ENCODE results near the gene DAB2IP. TPM values are rescaled to one million over a fixed set of nuclear protein-coding genes. Genes with fewer than 3 reads are reported as not detected.

The DAB2IP gene
- total RNA-seq, 2 experiments from 2014 or later, result 0.06 TPM; not detected in 1

DNA sequence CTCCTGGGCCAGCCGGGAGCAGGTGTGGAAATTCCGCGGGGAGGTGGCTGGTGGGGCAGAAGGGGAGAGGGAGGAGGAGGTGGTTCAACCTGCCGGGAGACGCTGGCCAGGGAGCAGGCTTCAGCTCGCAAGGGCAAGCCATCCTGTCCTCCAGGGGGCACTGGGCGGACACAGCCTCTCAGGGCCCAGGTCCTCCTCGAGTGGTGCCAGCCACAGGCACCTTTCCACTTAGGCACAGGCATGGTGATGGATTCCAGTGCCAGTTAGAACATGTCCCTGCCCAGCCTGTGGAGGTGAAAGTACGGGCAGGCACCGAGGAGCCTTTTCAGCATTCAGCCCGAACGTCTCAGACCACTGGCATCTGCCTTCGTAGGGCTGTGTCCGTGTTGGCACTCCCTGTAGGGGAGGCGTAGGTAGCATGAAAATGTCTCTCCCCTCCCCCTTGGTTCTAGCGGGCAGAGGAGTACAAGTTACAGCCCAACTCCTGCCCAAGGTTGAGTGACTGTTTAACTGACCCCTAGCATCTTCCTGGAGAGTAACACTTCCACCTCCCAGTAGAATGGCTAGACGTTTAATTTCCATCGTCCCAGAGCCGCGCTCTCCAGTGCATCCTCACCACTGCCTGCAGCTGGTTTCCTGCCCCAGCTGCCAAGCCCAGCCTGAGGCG is 48.9 kb downstream of the DAB2IP start:
- ATAC-seq (ENCODE audit: poor library complexity), result no peak
- intact Hi-C loops (cut with DNase I, micrococcal nuclease), result no loop called here
- H3K4me3 ChIP-seq (ENCODE audit: low read length), result no peak overlapping the region

DNA sequence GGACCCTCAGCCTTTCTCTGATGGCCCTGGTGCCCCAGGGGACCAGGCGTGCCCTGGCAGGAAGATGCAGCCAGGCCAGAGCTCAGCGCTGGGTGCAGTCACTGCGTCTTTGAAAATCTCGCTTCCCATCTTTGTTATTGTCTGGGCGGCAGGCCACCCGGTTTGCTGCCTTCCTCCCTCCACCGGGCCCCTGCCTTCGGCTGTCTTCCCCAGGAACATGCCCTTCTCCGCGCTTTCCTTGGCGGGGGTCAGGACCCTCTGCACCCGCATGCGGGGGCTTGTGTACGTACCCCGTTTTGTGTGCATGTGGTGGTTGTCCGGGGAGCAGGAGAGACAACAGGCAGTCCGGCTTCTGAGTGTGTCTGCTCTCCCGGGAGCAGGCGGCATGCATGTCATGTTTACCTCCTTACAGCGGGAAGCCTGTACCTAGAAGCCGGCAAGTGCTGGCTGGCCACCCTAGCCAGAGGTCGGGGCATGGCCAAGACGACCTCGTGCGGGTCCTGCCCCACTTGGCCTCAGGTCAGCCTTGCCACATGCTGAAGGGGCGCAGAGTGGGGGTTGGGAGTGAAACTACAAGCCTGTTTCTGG is 49.5 kb downstream of the DAB2IP start:
- Mint-ChIP-seq H3K4me3 (peak overlapping the region; percentile 25), H3K27me3 (peaks cover 65% of the 10 kb centered on the region), H3K27ac (no peak overlapping the region), H3K9me3 (no peaks in the 10 kb centered on the region), H3K36me3 (ENCODE audit: low read depth) (no peaks in the 10 kb centered on the region), H3K4me1 (ENCODE audit: low read depth) (peaks cover 6% of the 10 kb centered on the region)
- DNase-seq (no peak), ATAC-seq (ENCODE audit: poor library complexity) (no peak)
- peaks cover 0 to 12% of the 10 kb centered on the region in 2 experiments for H3K9me3 ChIP-seq (ENCODE audit: control insufficient read depth in 1 of 2, insufficient read depth in 1 of 2, low read length in 2 of 2)
- H3K4me1 ChIP-seq (ENCODE audit: insufficient read depth, low read length), result peaks cover 16% of the 10 kb centered on the region
- H3K4me3 ChIP-seq (ENCODE audit: low read length), result no peak overlapping the region
- H3K36me3 ChIP-seq (ENCODE audit: insufficient read depth, low read length), result no peaks in the 10 kb centered on the region
- intact Hi-C loops (cut with DNase I, micrococcal nuclease), result no loop called here
- no peak overlapping the region for H3K27ac ChIP-seq (ENCODE audit: low read depth in 1 of 2, low read length in 2 of 2)
- POLR2A ChIA-PET, result no interaction called here
- TF ChIP-seq, protein P1, sequence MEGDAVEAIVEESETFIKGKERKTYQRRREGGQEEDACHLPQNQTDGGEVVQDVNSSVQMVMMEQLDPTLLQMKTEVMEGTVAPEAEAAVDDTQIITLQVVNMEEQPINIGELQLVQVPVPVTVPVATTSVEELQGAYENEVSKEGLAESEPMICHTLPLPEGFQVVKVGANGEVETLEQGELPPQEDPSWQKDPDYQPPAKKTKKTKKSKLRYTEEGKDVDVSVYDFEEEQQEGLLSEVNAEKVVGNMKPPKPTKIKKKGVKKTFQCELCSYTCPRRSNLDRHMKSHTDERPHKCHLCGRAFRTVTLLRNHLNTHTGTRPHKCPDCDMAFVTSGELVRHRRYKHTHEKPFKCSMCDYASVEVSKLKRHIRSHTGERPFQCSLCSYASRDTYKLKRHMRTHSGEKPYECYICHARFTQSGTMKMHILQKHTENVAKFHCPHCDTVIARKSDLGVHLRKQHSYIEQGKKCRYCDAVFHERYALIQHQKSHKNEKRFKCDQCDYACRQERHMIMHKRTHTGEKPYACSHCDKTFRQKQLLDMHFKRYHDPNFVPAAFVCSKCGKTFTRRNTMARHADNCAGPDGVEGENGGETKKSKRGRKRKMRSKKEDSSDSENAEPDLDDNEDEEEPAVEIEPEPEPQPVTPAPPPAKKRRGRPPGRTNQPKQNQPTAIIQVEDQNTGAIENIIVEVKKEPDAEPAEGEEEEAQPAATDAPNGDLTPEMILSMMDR (IDR thresholded peaks at IDR 0.05), result no peak
- CTCF ChIA-PET, result no interaction called here
- peaks cover 31 to 43% of the 10 kb centered on the region in 2 experiments for H3K27me3 ChIP-seq (ENCODE audit: control insufficient read depth in 1 of 2, insufficient read depth in 2 of 2, low read length in 2 of 2)

More for the DNA sequence above, 48.9 kb downstream of the DAB2IP start:
- Mint-ChIP-seq H3K4me3 (peak overlapping the region; percentile 25), H3K9me3 (no peaks in the 10 kb centered on the region), H3K27me3 (peaks cover 65% of the 10 kb centered on the region), H3K4me1 (ENCODE audit: low read depth) (peaks cover 6% of the 10 kb centered on the region), H3K36me3 (ENCODE audit: low read depth) (no peaks in the 10 kb centered on the region), H3K27ac (no peak overlapping the region)
- TF ChIP-seq, protein P1 (IDR thresholded peaks at IDR 0.05), result no peak
- ChIA-PET CTCF (no interaction called here), POLR2A (no interaction called here)
- no peak overlapping the region for H3K27ac ChIP-seq (ENCODE audit: low read depth in 1 of 2, low read length in 2 of 2)
- DNase-seq, result peak in 1 of 14 experiments; percentile 23
- no peaks in the 10 kb centered on the region for H3K36me3 ChIP-seq (ENCODE audit: insufficient read depth, low read length)
- H3K9me3 ChIP-seq (ENCODE audit: control insufficient read depth in 1 of 2, insufficient read depth in 1 of 2, low read length in 2 of 2), result peaks cover 0 to 12% of the 10 kb centered on the region in 2 experiments
- H3K4me1 ChIP-seq (ENCODE audit: insufficient read depth, low read length), result peaks cover 16% of the 10 kb centered on the region
- H3K27me3 ChIP-seq (ENCODE audit: control insufficient read depth in 1 of 2, insufficient read depth in 2 of 2, low read length in 2 of 2), result peaks cover 31 to 43% of the 10 kb centered on the region in 2 experiments

DNA sequence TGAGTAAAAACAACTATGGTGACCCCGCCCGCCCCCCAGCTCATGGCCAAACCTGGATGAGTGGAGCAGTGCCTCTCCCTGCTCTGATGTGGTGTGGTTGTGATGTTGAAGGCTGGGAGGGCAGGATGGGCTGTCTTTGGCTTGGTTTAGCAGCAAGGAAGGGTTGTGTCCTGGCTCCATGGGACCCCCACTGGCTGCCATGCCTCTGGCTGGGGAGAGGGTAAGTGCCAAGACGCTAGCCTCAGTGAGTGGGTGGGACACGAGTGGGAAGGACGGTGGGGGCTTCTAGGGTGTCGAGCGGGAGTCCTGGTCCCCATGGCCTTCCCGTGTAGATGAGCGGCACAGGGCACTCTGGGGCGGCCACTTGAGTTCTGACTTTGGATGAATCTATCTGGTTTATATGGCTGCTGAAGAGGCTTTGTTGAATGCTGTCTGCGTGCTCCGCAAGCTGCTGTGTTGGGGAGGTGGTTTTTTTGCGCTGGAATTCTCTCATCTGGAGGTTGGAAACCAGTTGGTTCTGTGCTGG is 50.4 kb downstream of the DAB2IP start:
- ATAC-seq (ENCODE audit: poor library complexity) (no peak), DNase-seq (no peak)
- Histone ChIP-seq H3K4me3 (ENCODE audit: low read length) (no peak overlapping the region), H3K27me3 (ENCODE audit: control insufficient read depth in 1 of 2, insufficient read depth in 2 of 2, low read length in 2 of 2) (peaks cover 30 to 38% of the 10 kb centered on the region in 2 experiments), H3K4me1 (ENCODE audit: insufficient read depth, low read length) (peaks cover 16% of the 10 kb centered on the region), H3K27ac (ENCODE audit: low read depth in 1 of 2, low read length in 2 of 2) (no peak overlapping the region), H3K36me3 (ENCODE audit: insufficient read depth, low read length) (no peaks in the 10 kb centered on the region), H3K9me3 (ENCODE audit: control insufficient read depth in 1 of 2, insufficient read depth in 1 of 2, low read length in 2 of 2) (peaks cover 0 to 12% of the 10 kb centered on the region in 2 experiments)
- Mint-ChIP-seq H3K9me3 (no peaks in the 10 kb centered on the region), H3K36me3 (ENCODE audit: low read depth) (no peaks in the 10 kb centered on the region), H3K4me3 (no peak overlapping the region), H3K27me3 (peaks cover 57% of the 10 kb centered on the region), H3K4me1 (ENCODE audit: low read depth) (peaks cover 4% of the 10 kb centered on the region), H3K27ac (no peak overlapping the region)
- intact Hi-C loops (cut with DNase I, micrococcal nuclease), result no loop called here
- ChIA-PET CTCF (no interaction called here), POLR2A (no interaction called here)
- TF ChIP-seq, protein P1 (IDR thresholded peaks at IDR 0.05), result no peak

Data from CD4-positive, alpha-beta T cell (primary cell).